NCI-H2171 (cell line): Measurements from ENCODE around the gene SEMA4A.
"Not testable (repeated sequence)": the region's sequence is repeated elsewhere in the genome, so short reads cannot be mapped to it uniquely, and the experiment has no call there.

Experiments
- DNase-seq: peaks from one replicate; lab custom pipeline; 2025; lab: John Stamatoyannopoulos, UW

SEMA4A gene

DNA sequence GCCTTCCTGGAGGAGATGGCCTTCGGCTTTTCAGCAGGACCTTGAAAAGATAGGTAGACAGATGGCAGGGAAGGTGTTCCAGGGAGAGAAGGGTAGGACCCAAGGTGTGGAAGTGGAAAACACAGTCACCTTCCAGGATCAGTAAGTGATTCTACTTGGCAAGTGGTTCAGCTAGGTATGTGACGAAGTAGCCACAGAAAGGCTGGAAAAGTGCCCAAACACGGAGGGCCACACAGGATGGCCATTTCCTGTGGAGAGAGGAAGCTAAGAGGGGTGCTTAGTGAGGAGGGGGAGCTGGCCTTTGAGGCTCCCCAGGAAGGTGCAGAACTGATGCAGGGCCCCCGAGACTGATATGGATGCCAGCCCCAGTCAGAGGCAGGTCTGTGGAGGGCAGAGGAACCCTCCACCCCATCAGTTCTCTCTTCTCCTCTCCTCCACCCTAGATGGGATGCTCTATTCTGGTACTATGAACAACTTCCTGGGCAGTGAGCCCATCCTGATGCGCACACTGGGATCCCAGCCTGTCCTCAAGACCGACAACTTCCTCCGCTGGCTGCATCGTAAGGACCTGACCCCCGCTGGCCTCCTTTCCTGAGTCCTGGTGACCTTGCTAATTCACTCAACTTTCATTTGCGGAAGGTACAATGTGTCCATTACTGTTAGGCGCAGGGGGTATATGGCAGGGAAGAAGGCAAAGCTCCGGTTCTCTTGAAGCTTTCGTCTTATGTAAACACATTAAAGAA lies 6.8 kb downstream of the SEMA4A start:
- DNase-seq = no peak

DNA sequence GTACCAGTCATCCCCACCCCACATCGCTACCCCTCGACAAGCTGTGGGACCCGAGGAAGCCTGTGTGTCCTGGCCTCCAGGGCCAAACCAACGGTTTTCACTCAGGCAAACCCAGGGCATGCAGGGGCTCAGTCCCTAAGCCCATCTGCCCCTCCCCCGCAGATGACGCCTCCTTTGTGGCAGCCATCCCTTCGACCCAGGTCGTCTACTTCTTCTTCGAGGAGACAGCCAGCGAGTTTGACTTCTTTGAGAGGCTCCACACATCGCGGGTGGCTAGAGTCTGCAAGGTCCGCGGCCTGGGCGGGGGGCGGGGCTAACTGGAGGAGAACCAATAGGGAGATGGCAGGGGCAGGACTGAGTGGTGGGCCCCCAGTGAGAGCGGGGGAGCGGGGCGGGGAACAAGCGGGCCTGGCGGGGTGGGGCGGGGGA lies 7.4 kb downstream of the SEMA4A start:
- DNase-seq = no peak

DNA sequence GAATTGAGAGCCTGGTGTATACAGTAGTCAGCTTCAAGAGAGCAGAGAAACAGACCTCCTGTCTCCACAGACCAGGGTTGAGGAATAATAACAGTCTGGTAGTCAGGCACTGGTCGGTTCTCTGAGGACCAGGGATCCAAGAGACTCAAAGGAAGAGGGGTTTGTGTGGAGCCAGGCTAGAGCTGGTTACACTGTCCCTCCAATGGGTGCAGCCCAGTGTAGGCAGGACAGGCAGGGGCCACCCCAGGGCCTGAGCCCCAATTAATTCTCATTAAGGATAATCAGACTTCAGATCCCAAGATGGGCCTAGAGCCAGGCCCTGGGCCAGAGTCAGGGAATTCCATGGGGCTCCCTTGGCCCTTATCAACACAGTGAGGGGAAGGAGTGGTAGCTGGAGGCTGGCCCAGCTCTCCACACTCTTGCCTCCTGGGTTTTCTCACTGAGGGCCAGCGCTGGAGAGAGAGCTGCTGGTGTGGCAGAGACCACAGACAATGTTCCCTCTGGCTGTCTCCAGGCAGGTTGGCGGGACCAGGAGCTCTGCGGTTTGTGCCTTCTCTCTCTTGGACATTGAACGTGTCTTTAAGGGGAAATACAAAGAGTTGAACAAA lies 9.1 kb downstream of the SEMA4A start:
- DNase-seq = no peak

DNA sequence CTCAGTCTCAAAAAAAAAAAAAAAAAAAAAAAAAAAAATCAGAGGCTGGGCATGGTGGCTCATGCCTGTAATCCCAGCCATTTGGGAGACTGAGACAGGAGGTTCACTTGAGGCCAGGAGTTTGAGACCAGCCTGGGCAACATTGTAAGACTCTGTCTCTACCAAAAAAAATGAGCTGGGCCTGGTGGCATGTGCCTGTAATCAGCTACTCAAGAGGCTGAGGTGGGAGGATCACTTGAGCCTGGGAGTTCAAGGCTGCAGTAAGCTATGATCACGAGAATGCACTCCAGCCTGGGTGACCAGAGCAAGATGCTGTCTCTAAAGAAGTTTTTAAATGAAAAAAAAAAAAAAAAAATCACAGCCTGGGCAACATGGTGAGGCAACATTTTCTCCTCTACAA lies 10.3 kb downstream of the SEMA4A start:
- DNase-seq = no peak

DNA sequence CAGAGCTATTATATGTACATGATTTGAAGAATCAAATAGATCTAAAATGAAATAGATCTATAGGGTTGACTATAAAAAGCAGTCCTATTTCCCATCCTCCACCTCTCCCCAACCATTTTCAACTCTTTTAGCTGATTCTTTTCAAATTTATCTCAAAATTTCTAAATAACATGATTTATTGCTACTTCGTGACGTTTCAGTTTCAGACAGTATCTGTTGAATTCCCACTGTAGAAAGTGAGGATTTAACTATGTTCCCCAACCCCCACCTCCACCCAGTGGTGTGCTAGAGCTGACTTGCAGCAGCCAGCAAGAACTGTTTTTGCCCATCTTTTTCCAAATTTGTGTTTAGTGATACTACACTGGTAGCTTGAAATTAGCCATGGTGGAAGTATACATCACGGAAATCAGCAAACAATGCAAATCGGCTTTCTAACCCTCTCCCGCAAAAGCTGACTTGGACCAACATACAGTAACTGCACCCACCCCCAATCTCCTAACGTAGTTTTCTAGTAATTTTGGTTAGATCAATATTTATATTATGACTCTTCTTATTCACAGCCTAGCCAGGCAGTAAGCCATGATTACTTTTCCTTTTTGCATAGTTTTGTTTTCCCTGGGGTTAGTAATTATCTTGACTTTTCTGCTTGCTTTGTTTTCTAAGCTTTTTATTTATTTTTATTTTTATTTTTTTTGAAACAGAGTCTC lies 10.9 kb downstream of the SEMA4A start:
- no peak for DNase-seq

DNA sequence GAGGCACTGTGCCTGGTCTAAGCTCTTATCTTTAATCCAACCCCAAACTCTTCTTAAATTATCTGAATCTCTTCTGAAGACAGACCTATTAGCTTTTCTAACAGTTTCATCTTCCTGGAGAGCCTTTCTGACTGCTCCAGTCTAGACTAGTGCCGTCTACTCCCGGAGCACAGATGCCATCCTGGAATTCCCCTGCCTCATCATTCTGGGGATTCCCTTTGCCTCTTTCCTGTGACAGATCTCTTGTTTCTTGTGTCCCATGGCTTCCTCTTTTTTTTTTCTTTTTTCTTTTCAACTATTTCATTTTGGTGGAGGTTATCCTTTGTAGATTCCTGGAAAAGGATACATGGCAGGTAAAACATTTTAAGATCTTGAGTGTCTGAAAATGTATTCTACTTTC lies 11.7 kb downstream of the SEMA4A start:
- DNase-seq = no peak

DNA sequence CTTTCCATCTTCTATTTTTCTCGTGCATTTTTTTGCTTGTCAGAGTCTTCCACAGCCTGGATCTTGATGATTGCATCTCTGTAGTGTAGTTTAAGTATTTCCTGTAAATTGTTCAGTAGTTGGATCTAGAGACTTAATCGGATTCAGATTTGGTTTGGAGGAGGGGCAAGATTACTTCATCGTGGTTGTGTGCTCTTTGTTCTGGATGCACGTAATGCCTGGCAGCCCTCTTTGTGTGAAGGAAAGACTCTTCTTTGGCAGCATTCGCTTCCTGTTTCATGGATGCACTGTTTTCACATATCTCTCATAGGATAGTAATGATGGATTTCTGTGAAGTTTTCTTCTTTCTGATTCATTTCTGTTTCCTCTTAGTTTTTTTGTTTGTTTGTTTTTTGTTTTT lies 14.2 kb downstream of the SEMA4A start:
- no peak for DNase-seq

DNA sequence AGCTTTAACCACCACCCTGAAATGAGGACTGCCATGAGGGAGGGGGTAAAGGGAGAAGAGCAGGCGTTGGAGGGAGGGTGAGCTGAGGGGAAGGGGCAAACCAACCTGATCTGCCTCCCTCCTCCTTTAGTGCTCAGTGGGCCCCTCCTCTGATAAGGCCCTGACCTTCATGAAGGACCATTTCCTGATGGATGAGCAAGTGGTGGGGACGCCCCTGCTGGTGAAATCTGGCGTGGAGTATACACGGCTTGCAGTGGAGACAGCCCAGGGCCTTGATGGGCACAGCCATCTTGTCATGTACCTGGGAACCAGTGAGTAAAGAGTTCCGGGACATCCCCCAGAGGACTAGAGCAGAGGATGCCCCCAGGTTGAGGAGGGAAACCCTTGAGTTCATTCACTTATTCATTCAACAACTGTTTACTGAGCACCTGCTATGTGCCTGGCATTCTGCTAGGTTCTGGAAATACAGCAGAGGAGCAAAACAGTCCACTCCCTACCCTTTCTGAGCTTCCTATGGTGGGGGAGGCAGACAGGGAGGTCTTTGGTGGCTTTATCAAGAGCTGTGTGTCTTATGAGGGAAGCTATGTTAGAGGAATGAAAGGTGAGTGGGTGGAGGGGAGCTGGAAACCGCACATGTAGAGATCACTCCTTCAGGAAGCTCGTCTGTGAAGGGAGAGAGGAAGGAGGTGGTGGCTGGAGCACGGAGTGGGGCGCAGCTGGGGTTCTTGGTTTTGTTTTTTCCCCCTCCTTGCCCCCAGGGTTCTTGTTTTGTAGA lies 19.5 kb downstream of the SEMA4A start:
- no peak for DNase-seq

DNA sequence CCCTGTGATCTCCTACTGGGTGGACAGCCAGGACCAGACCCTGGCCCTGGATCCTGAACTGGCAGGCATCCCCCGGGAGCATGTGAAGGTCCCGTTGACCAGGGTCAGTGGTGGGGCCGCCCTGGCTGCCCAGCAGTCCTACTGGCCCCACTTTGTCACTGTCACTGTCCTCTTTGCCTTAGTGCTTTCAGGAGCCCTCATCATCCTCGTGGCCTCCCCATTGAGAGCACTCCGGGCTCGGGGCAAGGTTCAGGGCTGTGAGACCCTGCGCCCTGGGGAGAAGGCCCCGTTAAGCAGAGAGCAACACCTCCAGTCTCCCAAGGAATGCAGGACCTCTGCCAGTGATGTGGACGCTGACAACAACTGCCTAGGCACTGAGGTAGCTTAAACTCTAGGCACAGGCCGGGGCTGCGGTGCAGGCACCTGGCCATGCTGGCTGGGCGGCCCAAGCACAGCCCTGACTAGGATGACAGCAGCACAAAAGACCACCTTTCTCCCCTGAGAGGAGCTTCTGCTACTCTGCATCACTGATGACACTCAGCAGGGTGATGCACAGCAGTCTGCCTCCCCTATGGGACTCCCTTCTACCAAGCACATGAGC lies 23.3 kb downstream of the SEMA4A start:
- no peak for DNase-seq

DNA sequence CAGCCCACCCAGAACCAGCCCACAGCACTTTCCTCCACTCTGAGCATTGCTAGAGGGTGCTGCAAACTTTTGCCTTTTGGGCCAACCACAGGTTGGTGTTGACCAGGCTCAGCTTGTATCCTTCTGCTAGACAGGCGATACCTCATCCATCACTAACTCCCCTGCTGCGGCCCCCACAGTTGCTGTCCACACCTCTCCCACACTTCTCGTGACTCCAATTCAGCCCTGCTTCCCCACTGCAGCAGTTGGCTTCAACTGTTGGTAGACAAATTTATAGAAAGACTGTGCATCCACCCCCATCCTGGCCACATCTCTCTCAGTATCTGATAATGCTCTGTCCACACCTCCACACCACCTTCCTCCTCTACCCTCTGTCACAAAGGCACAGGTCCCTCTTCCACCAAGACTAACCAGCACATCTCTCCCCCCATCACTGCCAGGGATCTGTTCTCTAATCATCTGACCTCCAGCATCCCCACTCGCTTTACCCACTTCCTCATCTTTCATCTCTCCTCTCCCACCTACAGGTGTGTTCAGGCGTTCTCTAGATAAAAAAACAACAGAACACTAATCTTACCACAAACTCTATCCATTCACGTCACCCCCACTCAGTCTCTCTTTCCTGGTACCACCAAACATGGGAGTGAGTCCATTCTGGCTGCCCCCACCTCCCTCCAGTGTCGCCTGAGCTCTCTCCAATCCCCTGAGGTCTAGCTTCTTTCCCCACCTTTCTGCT lies 24.7 kb downstream of the SEMA4A start:
- no peak for DNase-seq

DNA sequence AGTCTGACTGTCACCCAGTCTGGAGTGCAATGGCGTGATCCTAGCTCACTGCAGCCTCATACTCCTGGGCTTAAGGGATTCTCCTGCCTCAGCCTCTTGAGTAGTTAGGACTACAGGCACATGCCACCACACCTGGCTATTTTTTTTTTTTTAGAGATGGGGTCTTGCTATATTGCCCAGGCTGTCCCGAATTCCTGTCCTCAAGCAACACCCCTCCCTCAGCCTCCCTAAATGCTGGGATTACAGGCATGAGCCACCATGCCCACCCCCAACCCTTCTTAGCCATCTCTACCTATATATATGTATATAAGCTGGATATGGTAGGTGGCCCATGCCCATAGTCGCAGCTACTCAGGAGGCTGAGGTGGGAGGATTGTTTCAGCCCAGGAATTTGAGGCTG lies 27.1 kb downstream of the SEMA4A start:
- DNase-seq = no peak

DNA sequence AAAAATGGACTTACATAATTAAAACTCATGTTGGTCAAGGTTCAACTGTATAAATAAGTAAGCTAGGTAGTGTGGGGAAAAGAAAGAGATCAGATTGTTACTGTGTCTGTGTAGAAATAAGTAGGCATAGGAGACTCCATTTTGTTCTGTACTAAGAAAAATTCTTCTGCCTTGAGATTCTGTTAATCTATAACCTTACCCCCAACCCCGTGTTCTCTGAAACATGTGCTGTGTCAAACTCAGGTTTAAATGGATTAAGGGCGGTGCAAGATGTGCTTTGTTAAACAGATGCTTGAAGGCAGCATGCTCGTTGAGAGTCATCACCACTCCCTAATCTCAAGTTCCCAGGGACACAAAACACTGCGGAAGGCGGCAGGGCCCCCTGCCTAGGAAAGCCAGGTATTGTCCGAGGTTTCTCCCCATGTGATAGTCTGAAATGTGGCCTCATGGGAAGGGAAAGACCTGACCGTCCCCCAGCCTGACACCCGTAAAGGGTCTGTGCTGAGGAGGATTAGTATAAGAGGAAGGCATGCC lies 28.1 kb downstream of the SEMA4A start:
- not testable (repeated sequence) for DNase-seq

DNA sequence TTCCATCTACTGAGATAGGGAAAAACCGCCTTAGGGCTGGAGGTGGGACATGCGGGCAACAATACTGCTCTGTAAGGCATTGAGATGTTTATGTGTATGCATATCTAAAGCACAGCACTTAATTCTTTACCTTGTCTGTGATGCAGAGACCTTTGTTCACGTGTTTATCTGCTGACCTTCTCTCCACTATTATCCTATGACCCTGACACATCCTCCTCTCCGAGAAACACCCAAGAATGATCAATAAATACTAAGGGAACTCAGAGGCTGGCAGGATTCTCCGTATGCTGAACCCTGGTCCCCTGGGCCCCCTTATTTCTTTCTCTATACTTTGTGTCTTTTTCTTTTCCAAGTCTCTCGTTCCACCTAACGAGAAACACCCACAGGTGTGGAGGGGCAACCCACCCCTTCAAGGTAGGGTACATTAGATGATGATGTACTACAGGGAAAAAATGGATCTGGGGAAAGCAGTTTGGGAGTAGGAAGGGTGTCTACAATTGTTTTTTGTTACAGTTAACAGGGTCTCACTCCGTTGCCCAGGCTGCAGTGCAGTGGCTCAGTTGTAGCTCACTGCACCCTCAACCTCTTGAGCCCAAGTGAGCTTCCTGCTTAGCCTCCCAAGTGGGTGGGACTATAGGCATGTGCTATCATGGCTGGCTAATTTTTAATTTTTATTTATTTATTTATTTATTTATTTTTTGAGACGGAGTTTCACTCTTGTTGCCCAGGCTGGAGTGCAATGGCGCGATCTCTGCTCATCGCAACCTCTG lies 28.8 kb downstream of the SEMA4A start:
- DNase-seq = not testable (repeated sequence)

DNA sequence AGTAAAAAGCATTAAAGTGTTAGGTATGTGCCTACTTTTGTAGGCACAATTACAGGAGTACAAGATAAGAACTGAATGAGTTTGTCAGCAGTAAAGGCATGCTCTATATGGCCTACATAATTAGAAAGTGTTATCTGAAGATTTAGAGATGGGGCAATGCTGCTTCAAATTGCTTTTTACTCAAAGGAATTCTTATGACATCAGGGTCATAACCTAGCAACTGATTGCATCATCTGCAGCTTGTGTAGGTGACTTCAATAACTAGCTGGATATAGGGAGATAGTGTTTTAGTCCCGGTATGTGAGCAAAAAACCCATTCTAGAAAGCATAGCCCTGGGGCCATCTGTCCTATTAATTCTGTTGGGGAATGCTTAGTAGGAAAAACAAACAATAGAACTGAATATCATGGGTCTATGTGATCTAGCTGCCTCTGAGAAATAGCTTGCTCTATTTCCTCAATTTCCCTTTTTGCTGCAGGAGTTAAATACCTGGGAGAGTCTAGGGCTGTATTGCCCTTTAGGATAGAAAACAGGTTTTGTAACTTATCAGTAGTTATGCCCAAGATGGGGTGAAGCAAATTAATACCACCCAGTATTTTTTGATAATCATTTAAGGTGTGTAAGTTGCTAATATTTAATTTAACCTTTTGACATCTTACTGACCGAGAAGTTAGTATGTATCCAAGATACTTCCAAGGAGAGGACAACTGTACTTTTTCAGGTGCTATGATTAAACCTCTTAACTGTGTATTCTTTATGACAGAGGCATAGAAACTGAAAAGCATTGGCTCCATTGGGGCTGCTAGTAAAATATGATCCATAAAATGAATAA lies 33.2 kb downstream of the SEMA4A start:
- DNase-seq = not testable (repeated sequence)

DNA sequence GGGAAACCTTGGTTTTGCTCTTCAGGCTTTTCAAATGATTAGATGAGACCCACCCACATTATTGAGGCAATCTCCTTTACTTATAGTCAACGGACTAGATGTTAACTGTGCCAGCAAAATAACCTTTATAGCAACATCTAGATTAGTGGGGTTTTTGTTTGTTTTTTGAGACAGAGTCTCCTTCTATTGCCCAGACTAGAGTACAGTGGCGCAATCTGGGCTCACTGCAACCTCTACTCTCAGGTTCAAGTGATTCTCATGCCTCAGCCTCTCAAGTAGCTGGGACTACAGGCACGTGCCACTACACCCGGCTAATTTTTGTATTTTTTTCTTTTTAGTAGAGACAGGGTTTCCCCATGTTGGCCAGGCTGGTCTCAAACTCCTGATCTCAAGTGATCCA lies 36.9 kb downstream of the SEMA4A start:
- DNase-seq = not testable (repeated sequence)

DNA sequence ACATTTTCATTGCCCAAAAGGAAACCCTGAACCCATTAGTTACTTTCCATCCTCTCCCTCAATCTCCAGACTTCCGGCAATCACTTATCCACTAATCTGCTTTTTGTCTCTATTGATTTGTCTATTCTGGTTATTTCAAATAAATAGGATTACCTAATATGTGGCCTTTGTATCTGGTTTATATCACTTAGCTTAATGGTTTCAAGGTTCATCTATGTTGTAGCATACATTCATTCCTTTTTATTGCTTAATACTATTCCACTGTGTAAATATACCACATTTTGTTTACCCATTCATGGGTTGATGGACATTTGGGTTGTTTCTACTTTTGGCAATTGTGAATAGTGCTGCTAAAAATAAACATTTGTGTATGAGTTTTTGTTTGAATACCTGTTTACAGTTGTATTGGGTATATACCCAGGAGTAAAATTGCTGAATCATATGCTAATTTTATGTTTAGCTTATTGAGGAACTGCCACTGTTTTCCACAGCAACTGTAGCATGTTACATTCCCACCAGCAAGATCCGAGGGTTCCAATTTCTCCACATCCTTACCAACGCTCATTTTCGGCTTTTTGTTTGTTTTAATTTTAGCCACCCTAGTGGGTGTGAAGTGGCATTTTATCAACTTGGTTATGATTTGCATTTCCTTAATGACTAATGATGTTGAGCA lies 38.0 kb downstream of the SEMA4A start:
- no peak for DNase-seq

DNA sequence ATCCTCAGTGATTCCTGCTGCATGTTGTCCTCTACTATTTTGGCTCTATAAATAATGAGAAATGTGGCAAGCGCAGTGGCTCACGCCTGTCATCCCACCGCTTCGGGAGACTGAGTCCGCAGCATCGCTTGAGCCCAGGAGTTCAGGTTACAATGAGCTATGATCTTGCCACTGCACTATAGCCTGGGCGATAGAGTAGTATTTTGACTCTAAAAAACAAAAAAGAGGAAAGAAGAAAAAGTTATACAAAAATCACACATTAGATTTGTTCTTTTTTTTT lies 39.8 kb downstream of the SEMA4A start:
- no peak for DNase-seq

DNA sequence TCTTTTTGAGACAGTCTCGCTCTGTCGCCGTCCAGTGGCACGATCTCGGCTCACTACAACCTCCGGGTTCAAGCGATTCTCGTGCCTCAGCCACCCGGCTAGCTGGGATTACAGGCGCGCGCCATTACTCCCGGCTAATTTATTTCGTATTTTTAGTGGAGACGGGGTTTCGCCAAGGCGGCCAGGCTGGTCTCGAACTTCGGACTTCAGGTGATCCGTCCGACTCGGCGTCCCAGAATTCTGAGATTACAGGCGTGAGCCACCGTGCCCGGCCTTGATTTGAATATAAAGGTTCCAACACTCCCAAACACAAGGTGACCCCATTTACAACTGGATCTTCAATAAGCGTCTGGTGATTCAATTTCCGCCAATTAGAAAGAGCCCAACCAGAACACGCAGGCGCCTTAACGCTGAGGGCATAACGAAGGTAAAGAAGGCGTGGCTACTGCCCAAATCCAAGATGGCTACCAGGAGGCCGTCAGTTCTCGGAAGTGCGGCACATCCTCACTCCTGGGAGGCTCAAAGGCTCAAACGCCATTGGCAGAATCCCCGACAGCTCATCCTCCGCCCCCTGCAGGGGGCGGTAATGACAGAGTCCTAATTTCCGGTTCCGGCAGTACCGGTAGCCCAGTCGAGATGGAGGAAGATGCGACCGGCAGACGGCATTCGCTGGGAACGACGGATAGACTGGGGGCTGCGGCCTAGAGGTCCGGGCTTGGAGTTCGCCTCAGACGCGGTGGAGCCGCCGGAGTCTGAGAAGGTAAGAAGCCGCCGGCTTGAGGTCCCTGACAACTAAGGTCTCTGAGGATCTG lies 40.3 kb downstream of the SEMA4A start, which contains the start of gene SLC25A44:
Gene SLC25A44 (plus strand): TSS at position 617 of the 812 bp plus-strand sequence. CDS start 5,744 bp downstream, outside the sequence.
- DNase-seq = peak; percentile 96
